ENCODE data around the gene LRRC1.

LRRC1 gene

GRCh38 chr6:53930330-53930729 lies 135.5 kb downstream of the LRRC1 start:
- no peaks in the 10 kb centered on the region for H3K4me1 ChIP-seq (ENCODE audit: control insufficient read depth in 1 of 2, insufficient read depth in 1 of 2, low read depth in 1 of 2, low read length in 1 of 2)
- TF ChIP-seq CTCF (IDR thresholded peaks at IDR 0.05) = no peak
- H3K27me3 ChIP-seq = no peaks in the 10 kb centered on the region
- H3K36me3 ChIP-seq = no peaks in the 10 kb centered on the region
- no peak overlapping the region for H3K27ac ChIP-seq
- no peak overlapping the region for H3K4me3 ChIP-seq (ENCODE audit: low read depth in 1 of 2, low read length in 1 of 2)
- H3K9me3 ChIP-seq = no peaks in the 10 kb centered on the region

GRCh38 chr6:53931086-53931485 lies 136.3 kb downstream of the LRRC1 start:
- H3K27me3 ChIP-seq = no peaks in the 10 kb centered on the region
- no peak overlapping the region for H3K4me3 ChIP-seq (ENCODE audit: low read depth in 1 of 2, low read length in 1 of 2)
- no peaks in the 10 kb centered on the region for H3K4me1 ChIP-seq (ENCODE audit: control insufficient read depth in 1 of 2, insufficient read depth in 1 of 2, low read depth in 1 of 2, low read length in 1 of 2)
- H3K27ac ChIP-seq = no peak overlapping the region
- H3K36me3 ChIP-seq = no peaks in the 10 kb centered on the region
- no peaks in the 10 kb centered on the region for H3K9me3 ChIP-seq
- TF ChIP-seq CTCF (IDR thresholded peaks at IDR 0.05) = no peak

GRCh38 chr6:53932516-53932915 lies 137.7 kb downstream of the LRRC1 start:
- TF ChIP-seq CTCF (IDR thresholded peaks at IDR 0.05) = no peak
- H3K27me3 ChIP-seq = no peaks in the 10 kb centered on the region
- H3K9me3 ChIP-seq = no peaks in the 10 kb centered on the region
- no peaks in the 10 kb centered on the region for H3K4me1 ChIP-seq (ENCODE audit: control insufficient read depth in 1 of 2, insufficient read depth in 1 of 2, low read depth in 1 of 2, low read length in 1 of 2)
- H3K36me3 ChIP-seq = no peaks in the 10 kb centered on the region
- no peak overlapping the region for H3K27ac ChIP-seq
- no peak overlapping the region for H3K4me3 ChIP-seq (ENCODE audit: low read depth in 1 of 2, low read length in 1 of 2)

GRCh38 chr6:53934023-53934422 lies 139.2 kb downstream of the LRRC1 start:
- no peak for TF ChIP-seq CTCF (IDR thresholded peaks at IDR 0.05)
- Histone ChIP-seq H3K36me3 (no peaks in the 10 kb centered on the region), H3K27ac (no peak overlapping the region), H3K27me3 (peaks cover 5% of the 10 kb centered on the region), H3K4me1 (ENCODE audit: control insufficient read depth in 1 of 2, insufficient read depth in 1 of 2, low read depth in 1 of 2, low read length in 1 of 2) (no peaks in the 10 kb centered on the region), H3K4me3 (ENCODE audit: low read depth in 1 of 2, low read length in 1 of 2) (no peak overlapping the region), H3K9me3 (no peaks in the 10 kb centered on the region)

- no peak for TF ChIP-seq CTCF (IDR thresholded peaks at IDR 0.05)
- no peaks in the 10 kb centered on the region for H3K36me3 ChIP-seq
- no peak overlapping the region for H3K4me3 ChIP-seq (ENCODE audit: low read depth in 1 of 2, low read length in 1 of 2)
- H3K9me3 ChIP-seq = no peaks in the 10 kb centered on the region
- no peaks in the 10 kb centered on the region for H3K4me1 ChIP-seq (ENCODE audit: control insufficient read depth in 1 of 2, insufficient read depth in 1 of 2, low read depth in 1 of 2, low read length in 1 of 2)
- no peak overlapping the region for H3K27ac ChIP-seq
- peaks cover 5% of the 10 kb centered on the region for H3K27me3 ChIP-seq
These were observed 142.7 kb downstream of the LRRC1 start for GRCh38 chr6:53937461-53937860.

GRCh38 chr6:53938810-53939209 lies 144.0 kb downstream of the LRRC1 start:
- no peak for TF ChIP-seq CTCF (IDR thresholded peaks at IDR 0.05)
- Histone ChIP-seq H3K4me3 (ENCODE audit: low read depth in 1 of 2, low read length in 1 of 2) (no peak overlapping the region), H3K27me3 (peaks cover 5% of the 10 kb centered on the region), H3K36me3 (no peaks in the 10 kb centered on the region), H3K27ac (no peak overlapping the region), H3K9me3 (no peaks in the 10 kb centered on the region), H3K4me1 (ENCODE audit: control insufficient read depth in 1 of 2, insufficient read depth in 1 of 2, low read depth in 1 of 2, low read length in 1 of 2) (no peaks in the 10 kb centered on the region)

Measured in neutrophil (primary cell).